Colonic mucosa (tissue), 4 donors: ENCODE results near the gene SULT1A2. TPM values are rescaled to one million over a fixed set of nuclear protein-coding genes. Genes with fewer than 3 reads are reported as not detected.
"Not testable (repeated sequence)": the region's sequence is repeated elsewhere in the genome, so short reads cannot be mapped to it uniquely, and the experiment has no call there.

ENCODE experiments used
- DNase-seq: peaks from one replicate; pipeline ENCODE4 v3.0.0-alpha.2; 2020
- H3K27ac ChIP-seq: fragments of 200-600 bp; one replicate; pipeline ENCODE4 v1.8.0; 2021
- H3K27me3 ChIP-seq: fragments of 200-600 bp; one replicate; pipeline ENCODE4 v1.8.0; 2021
- H3K36me3 ChIP-seq: fragments of 200-600 bp; one replicate; pipeline ENCODE4 v1.8.0; 2021
- H3K4me1 ChIP-seq: fragments of 200-600 bp; one replicate; pipeline ENCODE4 v1.8.0; 2021; ENCODE audit warnings: mild to moderate bottlenecking
- H3K4me3 ChIP-seq: fragments of 200-600 bp; one replicate; pipeline ENCODE4 v1.8.0; 2021
- H3K9ac ChIP-seq, 2 donors: one replicate each; pipeline ENCODE4 v1.7.0; 2013; ENCODE audit warnings: control low read depth in 2 of 2, low read depth in 2 of 2, low read length in 2 of 2
- H3K9me3 ChIP-seq: fragments of 200-600 bp; one replicate; pipeline ENCODE4 v1.8.0; 2021
- CTCF ChIP-seq: fragments of 200-600 bp; IDR thresholded peaks from one replicate; pipeline ENCODE4 v1.8.0; 2022; ENCODE audit warnings: antibody characterized with exemption, mild to moderate bottlenecking
- intact Hi-C: fragments of 100-400 bp; cut with DNase I; formaldehyde crosslinking; loops from one replicate; pipeline ENCODE4 v1.14.1; 2022
- total RNA-seq, 2 donors: library from RNA; stranded (reverse); fragmentation: NEBNext Ultra II Directional in 1 of 2; extraction: Animal tissue kit (Norgen Biotek cat#: 25700) in 1 of 2; gene quantifications; one replicate each; pipeline ENCODE4 v1.2.1, GENCODE V29; 2021
- donor health status: healthy.
- donor health status: DM: no; HTN: no; CAD: no.
- donor health status: DM: no; HTN: no; CAD: no.

SULT1A2 gene
- total RNA-seq, 2 donors from 2014 or later, result 7.6 to 12.6 TPM

DNA sequence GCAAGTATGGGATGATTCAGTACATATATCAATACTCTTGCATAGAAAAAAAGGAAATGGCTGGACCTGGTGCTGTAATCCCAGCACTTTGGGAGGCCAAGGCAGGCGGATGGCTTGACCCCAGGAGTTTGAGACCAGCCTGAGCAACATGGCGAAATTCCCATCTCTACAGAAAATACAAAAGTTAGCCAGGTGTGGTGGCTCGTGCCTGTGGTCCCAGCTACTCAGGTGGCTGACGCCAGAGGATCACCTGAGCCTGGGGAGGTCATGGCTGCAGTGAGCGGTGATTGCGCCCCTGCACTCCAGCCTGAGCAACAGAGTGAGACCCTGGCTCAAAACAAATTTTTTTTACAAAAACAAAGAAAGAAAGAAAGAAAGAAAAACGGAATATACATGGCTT is 50.2 kb downstream of the SULT1A2 start:
- Histone ChIP-seq H3K9me3 (no peaks in the 10 kb centered on the region), H3K27ac (no peak overlapping the region), H3K9ac (no peak overlapping the region), H3K36me3 (no peaks in the 10 kb centered on the region), H3K27me3 (no peaks in the 10 kb centered on the region), H3K4me1 (no peaks in the 10 kb centered on the region), H3K4me3 (no peak overlapping the region)
- intact Hi-C loops, result loop anchor here (10.0 kb wide), 1 partner anchor 62 kb away; no protein-coding TSS in a partner anchor
- no peak for DNase-seq
- TF ChIP-seq CTCF, result no peak

GRCh38 chr16:28545964-28546363 is 50.9 kb downstream of the SULT1A2 start:
- not testable (repeated sequence) for H3K9ac ChIP-seq, H3K27ac ChIP-seq, H3K4me3 ChIP-seq, H3K9me3 ChIP-seq, H3K27me3 ChIP-seq, DNase-seq, H3K36me3 ChIP-seq, H3K4me1 ChIP-seq
- intact Hi-C loops, result loop anchor here (10.0 kb wide), 1 partner anchor 61 kb away; no protein-coding TSS in a partner anchor

GRCh38 chr16:28544998-28545397 is 51.9 kb downstream of the SULT1A2 start:
- H3K36me3 ChIP-seq, result no peaks in the 10 kb centered on the region
- no peak overlapping the region for H3K4me3 ChIP-seq
- no peak for DNase-seq
- no peak for TF ChIP-seq CTCF
- H3K4me1 ChIP-seq, result peaks cover 4% of the 10 kb centered on the region
- no peaks in the 10 kb centered on the region for H3K27me3 ChIP-seq
- no peak overlapping the region for H3K9ac ChIP-seq
- intact Hi-C loops, result loop anchor here (10.0 kb wide), 1 partner anchor 60 kb away; no protein-coding TSS in a partner anchor
- H3K9me3 ChIP-seq, result no peaks in the 10 kb centered on the region
- H3K27ac ChIP-seq, result no peak overlapping the region

- TF ChIP-seq CTCF, result no peak
- H3K36me3 ChIP-seq, result no peaks in the 10 kb centered on the region
- H3K4me3 ChIP-seq, result no peak overlapping the region
- peaks cover 4% of the 10 kb centered on the region for H3K4me1 ChIP-seq
- intact Hi-C loops, result loop anchor here (10.0 kb wide), 1 partner anchor 58 kb away; no protein-coding TSS in a partner anchor
- H3K27ac ChIP-seq, result peak overlapping the region; percentile 72
- peak overlapping the region in 1 of 2 donors; percentile 71 for H3K9ac ChIP-seq
- no peaks in the 10 kb centered on the region for H3K9me3 ChIP-seq
- H3K27me3 ChIP-seq, result no peaks in the 10 kb centered on the region
- peak; percentile 89 for DNase-seq
These were observed 53.8 kb downstream of the SULT1A2 start for GRCh38 chr16:28543072-28543471.

GRCh38 chr16:28542646-28543045 is 54.2 kb downstream of the SULT1A2 start:
- peak overlapping the region; percentile 70 to 71 for H3K9ac ChIP-seq
- H3K27ac ChIP-seq, result peak overlapping the region; percentile 72
- no peaks in the 10 kb centered on the region for H3K27me3 ChIP-seq
- no peak overlapping the region for H3K4me3 ChIP-seq
- H3K9me3 ChIP-seq, result no peaks in the 10 kb centered on the region
- peaks cover 4% of the 10 kb centered on the region for H3K4me1 ChIP-seq
- intact Hi-C loops, result loop anchor here (10.0 kb wide), 1 partner anchor 58 kb away; no protein-coding TSS in a partner anchor
- TF ChIP-seq CTCF, result no peak
- H3K36me3 ChIP-seq, result no peaks in the 10 kb centered on the region
- DNase-seq, result no peak

Other genes starting within 250 kb of the SULT1A2 start
- gene NPIPB6, start 233.5 kb downstream of the SULT1A2 start, total RNA-seq, result 1 to 10 TPM in 1 of 2 donors, under 1 TPM in 1; 0.42 to 1.2 TPM
- 10 to 100 TPM in 1 of 2 donors, not detected in 1; 69.3 TPM for gene EIF3CL, start 193.2 kb downstream of the SULT1A2 start, total RNA-seq
- gene NPIPB7, start 124.7 kb downstream of the SULT1A2 start, total RNA-seq, result under 1 TPM in 1 of 2 donors, not detected in 1; 0.40 TPM
- gene CLN3, start 105.0 kb downstream of the SULT1A2 start, total RNA-seq, result 100 to 1,000 TPM; 101 to 123 TPM
- 10 to 100 TPM; 60.8 to 87.4 TPM for gene APOBR, start 102.4 kb downstream of the SULT1A2 start, total RNA-seq
- gene IL27, start 90.2 kb downstream of the SULT1A2 start, total RNA-seq, result not detected
- gene NUPR1, start 58.1 kb downstream of the SULT1A2 start, total RNA-seq, result 100 to 1,000 TPM in 1 of 2 donors, 10 to 100 TPM in 1; 87.0 to 128 TPM
- 10 to 100 TPM; 17.4 to 19.3 TPM for gene SGF29, start 43.1 kb downstream of the SULT1A2 start, total RNA-seq
- 100 to 1,000 TPM in 1 of 2 donors, 10 to 100 TPM in 1; 61.7 to 150 TPM for gene SULT1A1, start 13.0 kb upstream of the SULT1A2 start, total RNA-seq
- 1 to 10 TPM in 1 of 2 donors, under 1 TPM in 1; 0.74 to 3.6 TPM for gene NPIPB8, start 41.0 kb upstream of the SULT1A2 start, total RNA-seq
- gene EIF3C, start 114.4 kb upstream of the SULT1A2 start, total RNA-seq, result 100 to 1,000 TPM; 570 to 571 TPM
- gene NPIPB9, start 154.7 kb upstream of the SULT1A2 start, total RNA-seq, result 1 to 10 TPM; 1.5 to 3.4 TPM
- gene ATXN2L, start 225.9 kb upstream of the SULT1A2 start, total RNA-seq, result 100 to 1,000 TPM in 1 of 2 donors, 10 to 100 TPM in 1; 85.3 to 134 TPM
- gene TUFM, start 249.3 kb upstream of the SULT1A2 start, total RNA-seq, result 100 to 1,000 TPM; 252 to 427 TPM